DND-41 (cell line): ENCODE measurements around the gene ZNF521.

Experiments used
- CTCF ChIP-seq: IDR thresholded peaks from 2 replicates; pipeline ENCODE4 v1.5.1; 2012; ENCODE audit warnings: borderline replicate concordance, low read length, moderate library complexity, mild to moderate bottlenecking; ENCODE audit not compliant: poor library complexity, severe bottlenecking; ENCODE audit errors: extremely low read depth
- EZH2 ChIP-seq: IDR thresholded peaks from 3 replicates; pipeline ENCODE4 v1.6.1; 2012; ENCODE audit warnings: borderline replicate concordance, low read depth, mild to moderate bottlenecking, moderate library complexity, low read length, inconsistent platforms; ENCODE audit not compliant: severe bottlenecking

DNA sequence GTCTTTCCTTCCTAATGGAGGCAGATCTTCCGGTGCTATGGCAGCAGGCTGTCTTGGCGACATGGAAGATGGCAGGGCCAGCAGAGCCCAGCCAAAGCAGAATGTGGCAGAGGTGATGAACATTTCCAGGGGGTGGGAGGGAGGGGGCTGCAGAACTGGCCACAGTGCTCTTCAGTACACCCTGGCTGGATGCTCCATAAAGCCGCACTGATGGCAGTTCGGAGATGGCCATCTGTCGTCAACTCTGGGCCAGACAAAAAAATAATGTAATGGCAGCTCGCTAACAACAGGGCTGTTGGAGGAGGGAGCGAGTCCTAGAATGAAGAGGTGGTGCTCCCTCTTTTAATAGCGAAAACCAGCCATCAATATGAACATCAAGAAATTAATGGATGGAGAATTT is 271.0 kb downstream of the ZNF521 start:
- no peak for TF ChIP-seq CTCF
- TF ChIP-seq EZH2, result no peak
